ENCODE results near the gene CPEB1. TPM values are rescaled to one million over a fixed set of nuclear protein-coding genes. Genes with fewer than 3 reads are reported as not detected.
A peak's percentile ranks its signal among the peaks of the same experiment; 100 is the strongest.

Gene CPEB1
- total RNA-seq, 1 experiment from 2014 or later, result 1.0 TPM

DNA sequence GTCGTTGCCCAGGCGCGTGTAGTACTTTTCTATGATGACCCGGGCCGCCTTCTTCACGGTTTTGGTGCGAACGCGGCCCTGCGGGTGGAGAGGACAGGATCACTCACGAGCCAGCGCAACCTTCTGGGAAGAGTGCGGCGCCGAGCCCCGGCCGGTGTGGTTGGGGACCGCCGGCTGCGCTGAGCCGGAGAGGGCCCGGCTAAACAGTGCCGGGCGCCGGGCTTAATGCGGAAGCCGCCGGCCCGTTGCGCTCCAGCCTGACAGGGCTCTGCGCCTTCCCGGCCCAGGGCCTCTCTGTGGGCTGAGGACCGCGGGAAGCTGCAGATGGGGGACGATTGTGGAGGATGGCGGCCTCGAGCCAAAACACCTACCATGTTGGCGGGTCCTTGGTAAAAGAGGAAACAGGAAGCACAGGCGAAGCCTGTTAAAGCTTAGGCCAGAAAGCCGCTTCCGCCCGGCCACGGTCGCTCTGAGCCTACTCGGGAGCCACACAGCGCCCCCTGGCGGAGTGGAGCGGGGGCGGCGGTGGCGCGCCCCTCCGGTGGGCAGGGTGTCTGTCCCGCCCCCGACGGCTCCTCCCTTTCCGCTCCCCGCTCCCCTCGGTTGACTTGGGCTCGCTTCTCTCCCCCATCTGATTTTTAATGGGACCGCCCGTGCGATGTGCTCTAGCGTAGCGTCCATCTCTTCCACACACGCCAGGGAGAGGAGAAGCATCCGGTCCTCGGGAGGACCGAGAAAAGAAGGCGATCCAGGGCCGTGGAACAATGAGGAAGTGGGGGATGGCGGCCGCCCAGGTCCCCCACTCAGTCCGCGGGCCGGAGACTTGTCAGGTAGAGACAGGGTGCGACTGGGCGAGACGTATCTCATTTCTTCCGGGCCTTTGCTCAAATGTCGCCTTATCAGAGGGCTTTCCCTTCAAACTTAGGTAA is 106.8 kb downstream of the CPEB1 start, which contains the start of gene RPS17:
Gene RPS17, minus strand, starts transcription at position 403 of the 929 bp plus-strand sequence. Its CDS starts 29 bp downstream, at position 374.
- Histone ChIP-seq H3K23me2 (ENCODE audit: insufficient read length, low read depth, low read length, poor library complexity, severe bottlenecking) (peaks cover 6% of the 10 kb centered on the region), H2BK120ac (ENCODE audit: low read depth, low read length, poor library complexity, severe bottlenecking) (no peak within 1 kb of the TSS), H3K4me2 (ENCODE audit: insufficient read depth, insufficient read length, low read length) (peak within 1 kb of the TSS; percentile 87), H3T11ph (ENCODE audit: low read length) (no peak within 1 kb of the TSS), H2BK15ac (ENCODE audit: low read depth, low read length) (no peak within 1 kb of the TSS), H3K9me3 (ENCODE audit: control insufficient read depth, low read depth, low read length) (no peaks in the 10 kb centered on the region), H3K4ac (ENCODE audit: low read depth, low read length) (peak within 1 kb of the TSS; percentile 89), H3K56ac (ENCODE audit: insufficient read length, low read depth, low read length) (no peak within 1 kb of the TSS), H2BK5ac (ENCODE audit: insufficient read length, low read length) (peak within 1 kb of the TSS; percentile 3), H3K18ac (ENCODE audit: insufficient read length, low read depth, low read length) (peak within 1 kb of the TSS; percentile 89), H4K20me1 (ENCODE audit: control insufficient read depth, insufficient read depth, insufficient read length) (no peaks in the 10 kb centered on the region), H4K91ac (ENCODE audit: insufficient read length, low read depth, low read length) (no peak within 1 kb of the TSS), H2BK12ac (ENCODE audit: insufficient read length, low read depth, low read length) (no peak within 1 kb of the TSS), H2AFZ (ENCODE audit: low read length) (no peak within 1 kb of the TSS), H3K14ac (ENCODE audit: insufficient read depth, low read length) (peak within 1 kb of the TSS; percentile 72), H3K27me3 (ENCODE audit: insufficient read depth, low read length) (no peaks in the 10 kb centered on the region), H2BK20ac (ENCODE audit: low read depth, low read length, poor library complexity, severe bottlenecking) (peak within 1 kb of the TSS; percentile 26), H3K79me2 (ENCODE audit: insufficient read depth, low read length) (peaks cover 12% of the 10 kb centered on the region; the same call in 1 of the 2 replicates), H3K9ac (ENCODE audit: extremely low read depth, insufficient read length, low read length) (peak within 1 kb of the TSS; percentile 89), H3K27ac (ENCODE audit: insufficient read length, low read depth, low read length) (no peak within 1 kb of the TSS), H3K23ac (ENCODE audit: insufficient read length, low read depth, low read length) (no peak within 1 kb of the TSS), H3K4me1 (ENCODE audit: insufficient read depth, low read length) (peaks cover 6% of the 10 kb centered on the region; the same call in 1 of the 2 replicates), H4K5ac (ENCODE audit: insufficient read length, low read depth, low read length) (peak within 1 kb of the TSS; percentile 39), H2AK5ac (ENCODE audit: insufficient read length, low read length) (no peak within 1 kb of the TSS), H4K8ac (replicated peaks; ENCODE audit: insufficient read length, low read depth, low read length) (no peak within 1 kb of the TSS), H3K79me1 (ENCODE audit: insufficient read depth, low read depth, low read length, poor library complexity, severe bottlenecking) (no peaks in the 10 kb centered on the region)
- DNase-seq, result peak; percentile 96
- peaks cover 43 to 47% (median 46%) of the 10 kb centered on the region in 3 experiments for H3K36me3 Mint-ChIP-seq (ENCODE audit: insufficient read depth in 1 of 3, low read depth in 3 of 3)
- TF ChIP-seq CTCF (conservative IDR thresholded peaks at IDR 0.05), result peak; percentile 100
- H3K9me3 Mint-ChIP-seq, result peaks cover 0 to 8% of the 10 kb centered on the region in 2 experiments; a peak in 1 of 5 replicates
- WGBS (ENCODE audit: extremely low coverage, insufficient read length, low lambda C conversion rate), result no CpG with 5 or more reads among the region's 81 CpGs
- peak within 1 kb of the TSS; percentile 95 to 99 (median 98) for H3K27ac Mint-ChIP-seq
- peaks cover 41% of the 10 kb centered on the region in 2 experiments for H3K4me1 Mint-ChIP-seq
- H3K4me3 Mint-ChIP-seq, result peak within 1 kb of the TSS; percentile 95 to 99
- H3K27me3 Mint-ChIP-seq (ENCODE audit: low read depth), result no peaks in the 10 kb centered on the region; the same call in none of the 2 replicates

Measured in H9 (cell line).